SJSA1 (cell line): ENCODE data around the gene CERS1. TPM values are rescaled to one million over a fixed set of nuclear protein-coding genes. Genes with fewer than 3 reads are reported as not detected.
"Not testable (repeated sequence)": the region's sequence is repeated elsewhere in the genome, so short reads cannot be mapped to it uniquely, and the experiment has no call there.

Source experiments
- DNase-seq, 2 experiments: peaks; one replicate each; pipeline ENCODE4 v3.0.0-alpha.2; 2015 to 2020; ENCODE audit warnings: low spot score in 2 of 2, low read depth in 1 of 2
- H3K27ac ChIP-seq: fragments of 250-450 bp; sonication (Bioruptor Pico); 2 replicates; pipeline ENCODE4 v1.5.1; 2020; ENCODE audit warnings: mild to moderate bottlenecking, moderate library complexity
- H3K27me3 ChIP-seq: fragments of 250-450 bp; sonication (Bioruptor Pico); replicated peaks from 2 replicates; pipeline ENCODE4 v1.5.1; 2020; ENCODE audit warnings: mild to moderate bottlenecking, moderate library complexity
- H3K36me3 ChIP-seq: fragments of 250-450 bp; sonication (Bioruptor Pico); 2 replicates; pipeline ENCODE4 v1.5.1; 2020; ENCODE audit warnings: mild to moderate bottlenecking
- H3K4me1 ChIP-seq: fragments of 250-450 bp; sonication (Bioruptor Pico); replicated peaks from 2 replicates; pipeline ENCODE4 v1.6.1; 2021; ENCODE audit warnings: mild to moderate bottlenecking
- H3K4me3 ChIP-seq: fragments of 250-450 bp; sonication (Bioruptor Pico); 2 replicates; pipeline ENCODE4 v1.5.1; 2020; ENCODE audit warnings: mild to moderate bottlenecking
- H3K9me3 ChIP-seq: fragments of 250-450 bp; sonication (Bioruptor Pico); replicated peaks from 2 replicates; pipeline ENCODE4 v1.5.1; 2020; ENCODE audit warnings: mild to moderate bottlenecking
- total RNA-seq: library from RNA; depleted of rRNA; stranded (reverse); fragments of >200 nt; shearing (Covaris generic); gene quantifications from 2 replicates; pipeline ENCODE4 v1.2.3, GENCODE V29; 2014

Gene CERS1
- total RNA-seq, 1 experiment from 2014 or later, result not detected

- Histone ChIP-seq H3K27ac (no peak overlapping the region), H3K4me1 (no peaks in the 10 kb centered on the region), H3K9me3 (no peaks in the 10 kb centered on the region), H3K4me3 (no peak overlapping the region), H3K36me3 (peaks cover 83% of the 10 kb centered on the region), H3K27me3 (no peaks in the 10 kb centered on the region)
- no peak for DNase-seq
Measured at GRCh38 chr19:18908917-18909619, 13.1 kb upstream of the CERS1 start.

GRCh38 chr19:18906605-18907519 lies 10.9 kb upstream of the CERS1 start:
- no peak overlapping the region for H3K27ac ChIP-seq
- peaks cover 69% of the 10 kb centered on the region for H3K36me3 ChIP-seq
- peak in 1 of 2 experiments; percentile 42 for DNase-seq

GRCh38 chr19:18905513-18906236 lies 9.7 kb upstream of the CERS1 start:
- no peak overlapping the region for H3K4me3 ChIP-seq
- no peak overlapping the region for H3K27ac ChIP-seq

More at GRCh38 chr19:18906605-18907519, 10.9 kb upstream of the CERS1 start:
- Histone ChIP-seq H3K4me1 (no peaks in the 10 kb centered on the region), H3K27me3 (no peaks in the 10 kb centered on the region), H3K9me3 (no peaks in the 10 kb centered on the region), H3K4me3 (no peak overlapping the region)

GRCh38 chr19:18905058-18905456 lies 9.1 kb upstream of the CERS1 start:
- Histone ChIP-seq H3K27ac (no peak overlapping the region), H3K9me3 (no peaks in the 10 kb centered on the region), H3K4me1 (no peaks in the 10 kb centered on the region), H3K27me3 (no peaks in the 10 kb centered on the region), H3K4me3 (no peak overlapping the region), H3K36me3 (peaks cover 68% of the 10 kb centered on the region)
- peak in 1 of 2 experiments; percentile 39 for DNase-seq

More at GRCh38 chr19:18905513-18906236, 9.7 kb upstream of the CERS1 start:
- no peaks in the 10 kb centered on the region for H3K27me3 ChIP-seq
- peaks cover 70% of the 10 kb centered on the region for H3K36me3 ChIP-seq
- no peak for DNase-seq
- no peaks in the 10 kb centered on the region for H3K4me1 ChIP-seq
- H3K9me3 ChIP-seq, result no peaks in the 10 kb centered on the region

GRCh38 chr19:18904334-18905057 lies 8.5 kb upstream of the CERS1 start:
- H3K36me3 ChIP-seq, result peaks cover 68% of the 10 kb centered on the region

GRCh38 chr19:18903156-18904037 lies 7.4 kb upstream of the CERS1 start:
- peak in 1 of 2 experiments; percentile 38 for DNase-seq
- H3K27ac ChIP-seq, result no peak overlapping the region
- H3K9me3 ChIP-seq, result no peaks in the 10 kb centered on the region
- H3K27me3 ChIP-seq, result no peaks in the 10 kb centered on the region
- H3K36me3 ChIP-seq, result peaks cover 71% of the 10 kb centered on the region
- no peaks in the 10 kb centered on the region for H3K4me1 ChIP-seq
- H3K4me3 ChIP-seq, result no peak overlapping the region

More at GRCh38 chr19:18904334-18905057, 8.5 kb upstream of the CERS1 start:
- H3K9me3 ChIP-seq, result no peaks in the 10 kb centered on the region
- no peak overlapping the region for H3K27ac ChIP-seq
- H3K4me1 ChIP-seq, result no peaks in the 10 kb centered on the region
- H3K4me3 ChIP-seq, result no peak overlapping the region
- no peaks in the 10 kb centered on the region for H3K27me3 ChIP-seq
- DNase-seq, result peak in 1 of 2 experiments; percentile 45

- H3K4me3 ChIP-seq, H3K9me3 ChIP-seq, DNase-seq, H3K4me1 ChIP-seq, H3K27ac ChIP-seq, H3K27me3 ChIP-seq: not testable (repeated sequence)
- peaks cover 64% of the 10 kb centered on the region for H3K36me3 ChIP-seq
Measured at GRCh38 chr19:18902519-18902918, 6.6 kb upstream of the CERS1 start.

GRCh38 chr19:18901491-18901890 lies 5.5 kb upstream of the CERS1 start:
- no peak overlapping the region for H3K4me3 ChIP-seq
- H3K4me1 ChIP-seq, result no peaks in the 10 kb centered on the region
- no peak for DNase-seq
- peaks cover 54% of the 10 kb centered on the region for H3K36me3 ChIP-seq
- no peak overlapping the region for H3K27ac ChIP-seq
- H3K9me3 ChIP-seq, result no peaks in the 10 kb centered on the region
- no peaks in the 10 kb centered on the region; the same call in none of the 2 replicates for H3K27me3 ChIP-seq

- no peak for DNase-seq
Measured at GRCh38 chr19:18900700-18901481, 4.9 kb upstream of the CERS1 start.

GRCh38 chr19:18899624-18900560 lies 3.9 kb upstream of the CERS1 start:
- DNase-seq, result peak in 1 of 2 experiments; percentile 43
- H3K27me3 ChIP-seq, result peaks cover 8% of the 10 kb centered on the region
- no peaks in the 10 kb centered on the region for H3K9me3 ChIP-seq
- no peak overlapping the region for H3K4me3 ChIP-seq
- no peak overlapping the region for H3K27ac ChIP-seq
- peaks cover 9% of the 10 kb centered on the region for H3K4me1 ChIP-seq
- H3K36me3 ChIP-seq, result peaks cover 38% of the 10 kb centered on the region

More at GRCh38 chr19:18900700-18901481, 4.9 kb upstream of the CERS1 start:
- H3K27me3 ChIP-seq, result no peaks in the 10 kb centered on the region; the same call in none of the 2 replicates
- H3K4me1 ChIP-seq, result no peaks in the 10 kb centered on the region
- no peak overlapping the region for H3K27ac ChIP-seq
- no peaks in the 10 kb centered on the region for H3K9me3 ChIP-seq
- no peak overlapping the region for H3K4me3 ChIP-seq
- H3K36me3 ChIP-seq, result peaks cover 48% of the 10 kb centered on the region
